Large intestine (tissue), 3 donors: ENCODE data around the gene ALDH9A1. TPM values are rescaled to one million over a fixed set of nuclear protein-coding genes. Genes with fewer than 3 reads are reported as not detected.
"Not testable (repeated sequence)": the region's sequence is repeated elsewhere in the genome, so short reads cannot be mapped to it uniquely, and the experiment has no call there.

ENCODE experiments used
- DNase-seq, 2 donors: peaks; one replicate each; pipeline versions ENCODE4 v3.0.0 to v3.0.0-alpha.2; 2013
- H3K27ac ChIP-seq: one replicate; pipeline ENCODE4 v1.5.1; 2013; ENCODE audit warnings: low read length
- H3K27me3 ChIP-seq: 2 replicates; pipeline ENCODE4 v1.6.1; 2013; ENCODE audit warnings: low read length; ENCODE audit not compliant: control insufficient read depth, insufficient read depth
- H3K36me3 ChIP-seq: 2 replicates; pipeline ENCODE4 v1.6.1; 2013; ENCODE audit warnings: low read length; ENCODE audit not compliant: control insufficient read depth, insufficient read depth
- H3K4me1 ChIP-seq: one replicate; pipeline ENCODE4 v1.6.1; 2013; ENCODE audit warnings: low read length; ENCODE audit not compliant: control insufficient read depth, insufficient read depth
- H3K4me3 ChIP-seq: one replicate; pipeline ENCODE4 v1.5.1; 2013; ENCODE audit warnings: low read length
- H3K9me3 ChIP-seq: one replicate; pipeline ENCODE4 v1.6.1; 2013; ENCODE audit warnings: mild to moderate bottlenecking, low read depth, low read length, moderate library complexity; ENCODE audit not compliant: control insufficient read depth
- WGBS: methylation state at CpG from one replicate; pipeline ENCODE4 v1.1.5; 2013; ENCODE audit warnings: low lambda C conversion rate; ENCODE audit not compliant: insufficient coverage; 5-methylcytosine and 5-hydroxymethylcytosine counted together
- polyA plus RNA-seq: library from polyadenylated mRNA; unstranded; fragments of 120-200 nt; gene quantifications from one replicate; pipeline ENCODE4 v1.2.1, GENCODE V29; 2013

Gene ALDH9A1
- polyA plus RNA-seq, 1 donor = 66.6 TPM

DNA sequence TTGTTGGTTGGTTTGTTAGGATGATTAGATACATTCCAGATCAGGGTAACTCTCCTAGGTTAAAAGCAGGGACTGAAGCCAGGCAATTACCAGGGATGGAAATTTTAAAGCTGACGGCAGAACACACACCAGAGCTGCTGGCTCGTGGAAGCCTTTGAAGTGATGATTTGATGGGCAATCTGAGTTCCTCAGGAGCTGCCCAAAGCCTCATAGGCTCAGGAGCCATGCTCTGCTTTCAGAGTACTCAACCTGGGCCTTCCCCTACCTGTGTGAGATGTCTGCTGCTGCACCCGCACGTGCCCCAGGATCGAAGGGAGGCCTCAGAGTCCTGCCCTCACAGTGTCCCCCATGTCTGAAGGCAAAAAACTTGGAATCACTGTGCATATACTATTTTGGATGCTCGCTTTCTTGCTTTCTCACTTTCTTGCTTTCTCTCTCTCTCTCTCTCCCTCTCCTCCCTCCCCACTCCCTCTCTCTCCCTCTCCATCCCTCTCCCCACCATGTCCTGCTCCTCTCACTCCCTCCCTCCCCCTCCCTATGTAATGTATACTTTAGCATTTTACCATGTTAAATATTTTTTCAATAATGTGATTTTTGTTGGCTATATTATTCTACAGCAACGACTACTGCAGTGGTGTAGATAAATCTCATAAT is 49.3 kb downstream of the ALDH9A1 start:
- Histone ChIP-seq H3K27me3 (no peaks in the 10 kb centered on the region), H3K36me3 (peaks cover 33% of the 10 kb centered on the region), H3K4me1 (peaks cover 21% of the 10 kb centered on the region), H3K9me3 (no peaks in the 10 kb centered on the region), H3K27ac (no peak overlapping the region), H3K4me3 (no peak overlapping the region)
- WGBS = 100% methylated on average over 1 of the region's 7 CpGs
- no peak for DNase-seq

DNA sequence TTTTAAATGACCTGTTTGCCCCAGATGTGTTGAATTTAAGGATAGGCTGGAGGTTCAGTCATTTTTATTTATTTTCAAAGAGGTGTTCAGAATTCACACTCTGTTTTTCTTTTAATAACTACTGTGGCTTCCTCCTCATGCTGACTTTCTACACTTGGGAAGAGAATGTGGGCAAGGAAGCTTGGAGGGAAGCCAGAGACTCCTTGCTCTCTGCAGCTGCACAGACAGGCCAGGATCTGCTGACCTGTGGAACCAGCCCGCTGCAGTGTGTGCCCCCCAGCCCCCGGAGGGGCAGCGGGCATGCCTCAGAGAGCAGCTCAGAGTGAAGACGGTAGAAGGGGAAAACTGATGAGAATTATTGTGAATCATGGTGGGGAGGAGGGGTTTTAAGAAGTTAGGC is 50.4 kb downstream of the ALDH9A1 start:
- DNase-seq = no peak
- H3K9me3 ChIP-seq = no peaks in the 10 kb centered on the region
- no peak overlapping the region for H3K4me3 ChIP-seq
- peaks cover 21% of the 10 kb centered on the region for H3K4me1 ChIP-seq
- WGBS = no CpG with 5 or more reads among the region's 4 CpGs
- peaks cover 24% of the 10 kb centered on the region for H3K36me3 ChIP-seq
- no peaks in the 10 kb centered on the region for H3K27me3 ChIP-seq
- H3K27ac ChIP-seq = no peak overlapping the region

DNA sequence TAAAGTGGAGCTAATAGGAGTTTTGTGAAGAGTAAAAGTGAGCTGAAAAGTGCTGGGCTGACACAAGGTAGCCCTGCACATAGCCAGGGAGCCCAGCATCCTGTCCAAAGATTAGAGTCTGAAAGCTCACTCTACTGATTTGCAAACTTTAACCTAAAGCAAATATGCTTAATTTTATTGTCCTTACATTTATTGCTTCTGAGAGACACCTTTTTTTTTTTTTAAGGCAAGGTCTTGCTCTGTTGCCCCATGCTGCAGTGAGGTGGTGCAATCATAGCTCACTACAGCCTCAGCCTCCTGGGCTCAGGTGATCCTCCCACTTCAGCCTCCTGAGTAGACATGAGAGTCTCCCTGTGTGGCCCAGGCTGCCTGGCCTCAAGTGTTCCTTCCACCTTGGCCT is 50.8 kb downstream of the ALDH9A1 start:
- peak; percentile 27 to 66 for DNase-seq
- no peak overlapping the region for H3K4me3 ChIP-seq
- no peak overlapping the region for H3K27ac ChIP-seq
- peaks cover 21% of the 10 kb centered on the region for H3K4me1 ChIP-seq
- H3K36me3 ChIP-seq = peaks cover 23% of the 10 kb centered on the region
- no peaks in the 10 kb centered on the region for H3K9me3 ChIP-seq
- no peaks in the 10 kb centered on the region for H3K27me3 ChIP-seq

DNA sequence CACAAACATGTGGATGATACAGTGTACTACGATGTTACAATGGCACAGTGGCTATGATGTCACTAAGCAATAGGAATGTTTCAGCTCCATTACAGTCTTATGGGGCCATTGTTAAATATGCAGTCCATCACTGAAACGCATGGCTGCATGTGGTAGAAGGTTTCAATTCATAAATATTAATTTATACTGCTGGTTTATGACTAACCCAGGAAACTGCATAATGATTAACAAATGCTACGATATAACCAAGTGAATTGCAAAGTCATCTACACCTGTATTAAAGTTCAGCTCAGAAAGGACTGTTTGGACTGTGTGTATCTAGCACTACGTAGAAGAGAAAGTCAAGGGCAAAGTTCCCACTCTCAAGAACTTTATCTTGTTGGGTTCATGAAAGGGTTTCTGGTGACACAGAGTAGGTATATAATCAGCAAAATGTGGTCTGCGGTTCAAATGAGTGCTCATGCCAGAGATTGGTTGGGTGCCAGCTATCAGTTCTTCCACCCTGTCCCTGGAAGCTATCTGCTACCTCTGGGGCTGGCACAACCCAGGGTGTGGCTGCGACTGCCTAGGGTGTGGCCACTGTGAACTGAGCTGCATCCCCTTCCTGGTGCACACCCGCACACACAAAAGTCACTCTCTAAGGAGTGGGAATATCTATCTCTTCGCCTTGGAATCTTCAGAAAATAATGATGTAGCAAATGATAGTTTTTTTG is 52.6 kb downstream of the ALDH9A1 start:
- WGBS = 40% methylated on average over 2 of the region's 8 CpGs
- Histone ChIP-seq H3K4me1 (peaks cover 21% of the 10 kb centered on the region), H3K36me3 (peaks cover 10% of the 10 kb centered on the region), H3K9me3 (no peaks in the 10 kb centered on the region), H3K27ac (peak overlapping the region; percentile 60), H3K4me3 (no peak overlapping the region), H3K27me3 (no peaks in the 10 kb centered on the region)
- peak; percentile 93 to 98 for DNase-seq

DNA sequence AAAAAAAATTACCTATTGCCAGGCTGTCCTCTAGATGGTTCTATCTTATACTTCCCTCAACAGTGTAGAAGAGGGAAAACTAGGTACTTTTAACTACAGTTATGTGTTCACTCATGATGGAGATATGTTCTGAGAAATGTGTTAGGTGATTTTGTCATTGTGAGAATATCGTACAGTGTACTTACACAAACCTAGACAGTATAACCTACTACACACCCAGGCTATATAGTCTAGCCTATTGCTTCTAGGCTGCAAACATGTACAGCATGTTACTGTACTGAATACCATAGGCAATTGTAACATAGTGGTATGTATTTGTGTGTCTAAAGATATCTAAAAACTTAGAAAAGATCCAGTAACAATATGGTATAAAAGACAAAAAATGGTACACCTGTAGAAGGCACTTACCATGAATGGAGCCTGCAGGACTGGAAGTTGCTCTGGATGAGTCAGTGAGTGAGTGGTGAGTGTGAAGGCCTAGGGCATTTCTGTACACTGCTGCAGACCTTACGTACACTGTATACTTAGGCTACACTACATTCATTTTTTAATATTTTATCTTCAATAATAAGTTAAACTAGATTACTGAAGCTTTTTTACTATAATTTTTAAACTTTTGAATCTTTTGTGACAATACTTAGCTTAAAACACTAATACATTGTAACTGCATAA is 54.2 kb downstream of the ALDH9A1 start:
- 88% methylated on average over 1 of the region's 2 CpGs for WGBS
- Histone ChIP-seq H3K4me1 (peaks cover 21% of the 10 kb centered on the region), H3K9me3 (no peaks in the 10 kb centered on the region), H3K27me3 (no peaks in the 10 kb centered on the region), H3K27ac (no peak overlapping the region), H3K4me3 (no peak overlapping the region), H3K36me3 (peaks cover 4% of the 10 kb centered on the region)
- no peak for DNase-seq

DNA sequence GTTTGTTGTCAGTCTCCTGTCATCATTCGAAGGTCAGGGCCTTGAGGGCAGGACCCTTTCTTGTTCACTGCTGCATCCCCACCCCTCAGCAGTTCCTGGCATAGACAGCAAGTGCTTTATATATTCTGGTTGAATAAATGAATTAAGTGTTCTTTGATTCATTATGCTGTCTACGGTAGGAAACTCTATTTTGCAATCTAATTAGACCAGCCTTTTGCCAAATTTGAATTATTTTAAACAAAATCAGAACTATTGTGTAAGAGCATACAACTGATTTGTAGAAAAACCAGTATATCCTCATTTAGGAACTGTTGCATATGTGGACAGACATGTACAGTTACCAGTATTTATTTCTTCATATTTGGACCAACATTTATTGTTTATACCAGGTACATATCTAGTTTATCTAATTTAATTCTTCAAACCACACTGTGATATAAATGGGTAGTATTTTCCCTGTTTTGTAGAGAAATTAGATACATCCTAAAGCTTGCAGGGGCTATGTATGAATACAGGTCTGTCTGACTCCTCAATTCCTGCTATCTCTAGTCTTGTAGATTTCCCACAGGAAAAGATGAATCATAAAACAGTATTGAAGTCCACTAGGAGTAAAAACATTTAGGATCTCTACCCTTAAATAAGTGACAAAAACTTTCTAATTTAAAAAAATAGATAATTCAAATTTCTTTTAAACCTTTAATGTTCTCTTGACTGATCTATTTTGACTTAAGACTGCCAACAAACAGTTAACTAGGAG is 57.0 kb downstream of the ALDH9A1 start:
- H3K36me3 ChIP-seq = peaks cover 7% of the 10 kb centered on the region
- H3K27me3 ChIP-seq = no peaks in the 10 kb centered on the region
- no peaks in the 10 kb centered on the region for H3K9me3 ChIP-seq
- H3K4me1 ChIP-seq = peaks cover 14% of the 10 kb centered on the region
- no peak overlapping the region for H3K27ac ChIP-seq
- no peak overlapping the region for H3K4me3 ChIP-seq
- no CpG with 5 or more reads among the region's 2 CpGs for WGBS
- no peak for DNase-seq

DNA sequence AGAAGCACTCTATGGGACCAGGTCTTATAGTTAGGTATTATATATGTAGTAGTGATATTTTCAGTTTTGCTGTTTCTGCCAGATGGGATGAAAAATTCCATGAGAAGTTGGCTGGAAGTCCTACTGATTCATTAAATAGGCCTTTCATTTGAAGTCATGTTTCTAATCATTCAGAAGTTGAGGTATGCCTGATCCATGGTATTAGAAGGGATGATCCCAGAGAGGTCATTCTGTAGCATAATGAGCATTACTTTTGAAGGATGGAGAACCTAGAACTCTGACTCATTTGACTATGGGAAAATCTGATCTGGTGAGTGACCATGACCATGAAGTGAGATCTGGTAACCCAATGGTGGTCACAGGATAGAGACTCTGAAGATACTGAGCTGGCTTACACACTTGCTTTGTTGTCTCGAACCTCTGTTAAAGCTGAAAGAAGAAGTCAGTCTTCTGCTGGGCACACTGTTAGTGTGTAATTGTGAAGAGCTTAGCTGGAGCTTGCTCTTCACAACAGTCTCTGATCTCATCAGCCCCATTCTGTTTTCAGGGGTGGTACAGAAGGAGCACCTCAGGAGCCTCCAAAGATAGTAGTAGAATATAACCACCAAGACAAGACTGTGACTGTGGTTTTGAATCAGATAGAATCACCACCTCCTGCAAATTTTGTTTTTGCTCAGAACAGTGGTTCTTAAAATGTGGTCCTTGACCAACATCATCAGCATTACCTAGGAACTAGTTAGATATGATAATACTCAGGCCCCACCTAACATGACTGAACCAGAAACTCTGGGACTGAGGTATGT is 58.3 kb downstream of the ALDH9A1 start:
- peaks cover 8% of the 10 kb centered on the region for H3K4me1 ChIP-seq
- H3K27ac ChIP-seq = no peak overlapping the region
- no peaks in the 10 kb centered on the region for H3K27me3 ChIP-seq
- no peak overlapping the region for H3K4me3 ChIP-seq
- no CpG with 5 or more reads among the region's 1 CpG for WGBS
- no peaks in the 10 kb centered on the region for H3K9me3 ChIP-seq
- peaks cover 7% of the 10 kb centered on the region for H3K36me3 ChIP-seq
- DNase-seq = no peak

DNA sequence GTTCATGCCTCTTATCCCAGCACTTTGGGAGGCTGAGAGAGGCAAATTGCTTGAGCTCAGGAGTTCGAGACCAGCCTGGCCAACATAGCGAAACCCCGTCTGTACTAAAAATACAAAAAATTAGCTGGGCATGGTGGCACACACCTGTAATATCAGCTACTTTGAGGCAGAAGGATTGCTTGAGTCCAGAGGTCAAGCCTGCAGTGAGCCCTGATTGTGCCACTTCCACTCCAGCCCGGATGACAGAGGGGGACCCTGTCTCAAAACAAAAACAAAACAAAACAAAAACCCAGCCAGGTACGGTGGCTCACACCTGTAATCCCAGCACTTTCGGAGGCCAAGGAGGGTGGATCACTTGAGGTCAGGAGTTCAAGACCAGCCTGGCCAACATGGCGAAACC is 60.2 kb downstream of the ALDH9A1 start:
- peak; percentile 9 to 43 for DNase-seq
- H3K9me3 ChIP-seq, H3K27ac ChIP-seq, H3K36me3 ChIP-seq, H3K27me3 ChIP-seq, H3K4me3 ChIP-seq: not testable (repeated sequence)
- 60% methylated on average over 1 of the region's 7 CpGs for WGBS
- peaks cover 11% of the 10 kb centered on the region for H3K4me1 ChIP-seq

DNA sequence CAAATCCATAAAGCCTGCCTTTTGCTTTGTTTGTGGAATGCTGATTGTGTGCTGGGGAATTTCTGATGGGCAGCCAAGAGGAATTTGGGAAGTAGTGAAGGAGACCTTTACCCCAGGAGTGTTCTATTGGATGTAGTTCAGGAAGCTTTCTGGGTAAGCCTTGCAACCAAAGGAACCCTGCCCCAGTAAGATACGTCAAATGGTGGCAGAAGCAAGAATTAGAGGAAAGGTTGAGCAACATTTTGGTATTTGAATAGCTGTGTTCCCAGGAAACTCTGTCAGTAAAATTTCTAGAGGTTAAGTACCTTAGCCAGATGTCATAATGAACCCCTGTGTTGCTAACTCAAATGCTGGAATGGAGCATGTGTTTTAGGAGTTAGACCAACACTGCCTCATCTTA is 60.9 kb downstream of the ALDH9A1 start:
- no peaks in the 10 kb centered on the region for H3K9me3 ChIP-seq
- WGBS = no CpG with 5 or more reads among the region's 1 CpG
- no peaks in the 10 kb centered on the region for H3K27me3 ChIP-seq
- peak in 1 of 2 donors; percentile 7 for DNase-seq
- H3K4me1 ChIP-seq = peaks cover 18% of the 10 kb centered on the region
- no peak overlapping the region for H3K4me3 ChIP-seq
- no peak overlapping the region for H3K27ac ChIP-seq
- H3K36me3 ChIP-seq = peaks cover 7% of the 10 kb centered on the region

DNA sequence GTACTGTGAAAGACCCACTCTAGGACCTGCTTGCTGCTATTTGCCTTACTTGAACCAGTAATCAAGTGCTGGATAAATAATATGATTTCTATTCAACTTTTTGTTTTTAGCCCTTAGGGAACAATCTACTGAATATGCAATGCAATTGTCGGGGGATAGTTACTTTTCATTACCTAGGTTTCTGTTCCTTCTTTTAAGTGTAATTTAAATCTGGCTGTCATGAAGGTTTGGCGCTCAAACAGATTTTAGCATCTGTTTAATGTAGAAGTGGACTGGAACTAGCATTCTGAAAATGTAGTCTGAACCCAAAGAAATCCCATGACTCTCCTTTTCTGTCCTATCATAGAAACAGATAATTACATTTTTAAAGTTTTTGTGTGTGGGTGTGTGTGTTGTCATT is 62.5 kb downstream of the ALDH9A1 start:
- WGBS = 0% methylated on average over 1 of the region's 2 CpGs
- no peak for DNase-seq
- H3K27ac ChIP-seq = no peak overlapping the region
- no peaks in the 10 kb centered on the region for H3K27me3 ChIP-seq
- peaks cover 7% of the 10 kb centered on the region for H3K36me3 ChIP-seq
- H3K4me1 ChIP-seq = peaks cover 18% of the 10 kb centered on the region
- H3K9me3 ChIP-seq = no peaks in the 10 kb centered on the region
- no peak overlapping the region for H3K4me3 ChIP-seq
